GM19099 (cell line): ENCODE data around the gene LEPROT.

ENCODE experiments used
- POLR2A ChIP-seq: IDR thresholded peaks from 3 replicates; pipeline ENCODE4 v1.6.1; 2011; ENCODE audit warnings: low read depth; ENCODE audit not compliant: insufficient read length; ENCODE audit errors: extremely low read depth

The LEPROT gene

GRCh38 chr1:65423884-65424572 is 3.6 kb downstream of the LEPROT start:
- TF ChIP-seq POLR2A = no peak

DNA sequence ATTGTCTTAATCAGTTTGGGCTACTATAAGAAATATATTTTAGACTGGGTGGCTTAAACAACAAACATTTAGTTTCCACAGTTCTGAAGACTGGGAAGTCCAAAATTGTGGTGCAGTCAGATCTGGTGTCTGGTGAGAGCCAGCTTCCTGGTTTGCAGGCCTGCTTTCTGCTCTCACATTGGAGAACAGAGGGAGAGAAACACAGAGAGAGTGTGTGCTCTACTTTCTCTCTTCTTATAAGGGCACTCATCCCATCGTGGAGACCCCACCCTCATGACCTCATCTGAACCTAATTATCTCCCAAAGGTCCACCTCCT is 4.1 kb downstream of the LEPROT start:
- no peak for TF ChIP-seq POLR2A

DNA sequence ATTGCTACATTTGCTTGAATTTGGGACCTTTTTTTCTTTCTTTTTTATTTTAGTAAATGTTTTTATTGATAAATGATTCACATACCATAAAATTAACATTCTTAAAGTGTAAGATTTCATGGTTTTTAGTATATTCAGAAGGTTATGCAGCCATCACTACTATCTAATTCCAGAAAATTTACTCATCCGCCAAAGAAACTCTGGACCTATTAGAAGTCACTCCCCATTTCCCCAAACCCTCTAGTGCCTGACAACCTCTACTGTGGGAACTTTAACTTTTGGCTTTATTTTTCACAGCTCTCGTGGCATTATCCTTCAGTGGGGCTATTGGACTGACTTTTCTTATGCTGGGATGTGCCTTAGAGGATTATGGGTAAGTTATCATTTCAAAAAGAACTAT is 4.5 kb downstream of the LEPROT start:
- TF ChIP-seq POLR2A = no peak

DNA sequence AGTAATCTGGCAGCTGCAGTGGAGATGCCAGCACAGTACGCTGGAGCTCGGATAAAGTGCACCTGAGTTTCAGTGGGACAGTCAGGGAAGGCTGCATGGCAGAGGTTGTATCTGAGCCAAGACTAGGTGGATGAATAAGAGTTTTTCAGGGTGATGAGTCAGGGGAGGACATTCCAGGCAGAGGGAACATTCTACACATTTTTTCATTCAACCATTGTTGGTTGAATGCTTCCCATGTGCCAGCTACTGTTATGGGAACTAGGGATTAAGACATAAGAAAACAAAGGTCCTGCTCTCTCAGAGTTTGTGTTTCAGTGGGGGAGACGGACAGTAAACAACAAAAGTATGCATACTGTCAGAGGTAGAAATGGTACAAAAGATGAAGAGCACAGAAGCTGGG is 5.2 kb downstream of the LEPROT start:
- no peak for TF ChIP-seq POLR2A

DNA sequence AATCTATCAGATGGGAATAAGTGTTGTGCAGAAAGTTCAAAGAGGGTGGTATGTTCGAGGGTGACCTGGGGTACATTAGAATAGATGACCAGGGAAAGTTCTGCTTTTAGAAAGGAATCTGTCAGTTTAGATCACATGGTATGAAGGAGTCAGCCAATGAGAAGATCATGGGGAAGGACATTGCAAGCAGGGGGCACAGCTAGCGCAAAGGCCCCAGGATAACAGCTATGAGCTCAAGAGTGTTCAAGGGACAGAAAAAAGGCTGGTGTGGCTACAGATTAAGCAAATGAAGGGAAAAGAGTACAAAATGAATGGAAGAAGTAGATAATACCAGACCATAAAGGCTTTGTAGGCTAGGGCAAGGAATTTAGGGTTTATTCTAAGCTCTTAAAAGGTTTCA is 8.6 kb downstream of the LEPROT start:
- no peak for TF ChIP-seq POLR2A

- TF ChIP-seq POLR2A = no peak
These were observed 9.3 kb downstream of the LEPROT start for GRCh38 chr1:65429806-65430205.

DNA sequence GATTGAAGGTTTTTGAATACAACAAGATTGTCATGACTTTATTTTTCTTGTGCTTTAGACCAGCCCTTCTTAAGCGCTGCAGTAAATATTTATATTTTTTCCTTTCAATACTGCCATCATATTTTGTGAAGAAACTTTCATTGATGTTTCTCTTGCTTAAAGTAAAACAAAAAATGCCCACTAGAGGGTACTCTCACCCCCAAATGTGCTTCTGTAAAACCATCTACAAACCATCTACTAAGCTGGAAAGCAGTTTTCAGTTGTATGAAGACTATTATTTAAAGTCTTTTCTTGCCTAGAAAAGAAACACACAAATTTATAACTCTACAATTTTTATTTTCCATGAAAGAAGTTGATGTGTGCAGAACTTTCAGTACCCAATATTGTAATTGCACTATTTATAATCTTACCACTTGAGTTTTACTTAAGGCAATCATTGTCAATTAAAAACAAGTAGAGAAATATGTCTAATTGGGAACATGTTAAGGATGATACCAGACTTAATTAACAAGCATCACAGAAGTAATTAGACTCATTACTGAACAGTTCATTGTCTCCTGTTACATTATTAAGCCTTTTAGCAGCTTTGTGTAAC is 10.7 kb downstream of the LEPROT start:
- TF ChIP-seq POLR2A = no peak

- no peak for TF ChIP-seq POLR2A
These were observed 12.4 kb downstream of the LEPROT start for GRCh38 chr1:65432918-65433317.

DNA sequence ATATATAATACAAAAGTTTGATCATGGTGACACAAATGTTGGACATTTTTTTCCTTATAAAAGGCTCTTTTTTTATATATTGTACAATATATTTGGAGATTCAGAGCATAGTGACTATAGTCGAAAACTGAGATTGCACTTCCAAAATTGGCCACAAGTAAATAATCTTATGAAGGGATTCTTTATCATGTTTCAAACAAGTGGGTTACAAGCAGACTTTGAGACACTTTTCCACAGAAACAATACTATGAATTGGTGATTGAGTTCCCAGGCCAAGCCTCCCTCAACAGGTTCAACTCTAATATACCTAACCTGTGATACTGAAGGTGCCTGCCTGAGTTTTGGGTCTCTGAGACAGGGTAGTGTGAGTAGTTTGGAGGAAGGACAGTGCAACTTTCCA is 13.8 kb downstream of the LEPROT start:
- no peak for TF ChIP-seq POLR2A

DNA sequence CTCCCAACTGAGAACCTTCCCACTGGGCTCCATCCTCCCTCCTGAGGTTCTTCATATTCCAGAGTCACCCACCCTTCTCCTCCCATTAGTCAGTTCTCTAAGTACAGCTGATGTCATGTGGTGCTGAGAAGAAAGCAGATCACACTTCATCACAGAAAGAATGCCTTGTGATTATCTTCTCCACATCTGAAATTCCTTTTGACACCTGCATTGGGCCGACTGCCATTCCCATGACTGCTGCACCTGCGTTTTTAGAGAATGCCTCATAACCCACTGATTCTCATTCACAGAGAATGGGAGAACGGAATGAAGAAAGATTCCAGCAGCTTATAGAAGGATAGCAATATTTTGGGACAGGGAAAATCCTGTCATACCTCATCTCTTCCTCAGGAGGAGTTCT is 14.3 kb downstream of the LEPROT start:
- no peak for TF ChIP-seq POLR2A

DNA sequence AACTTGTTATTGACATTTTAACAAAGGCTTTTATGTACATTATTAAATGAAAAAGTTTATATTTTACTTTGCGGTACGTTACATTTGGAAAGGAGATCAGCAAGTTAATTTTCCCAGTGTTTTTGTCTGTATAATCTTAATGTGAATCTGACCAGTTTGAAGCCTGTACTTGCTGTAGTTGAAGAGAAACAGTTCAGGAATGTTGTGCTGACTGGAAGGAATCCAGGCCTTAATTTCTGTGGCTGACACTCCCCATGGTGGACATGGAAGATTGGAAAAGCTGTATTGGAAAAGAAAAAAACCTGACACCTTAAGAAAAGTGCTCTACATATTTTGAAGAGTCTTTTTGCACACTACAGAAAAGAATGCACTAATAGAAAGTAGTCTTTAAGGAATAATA is 15.5 kb downstream of the LEPROT start:
- no peak for TF ChIP-seq POLR2A

DNA sequence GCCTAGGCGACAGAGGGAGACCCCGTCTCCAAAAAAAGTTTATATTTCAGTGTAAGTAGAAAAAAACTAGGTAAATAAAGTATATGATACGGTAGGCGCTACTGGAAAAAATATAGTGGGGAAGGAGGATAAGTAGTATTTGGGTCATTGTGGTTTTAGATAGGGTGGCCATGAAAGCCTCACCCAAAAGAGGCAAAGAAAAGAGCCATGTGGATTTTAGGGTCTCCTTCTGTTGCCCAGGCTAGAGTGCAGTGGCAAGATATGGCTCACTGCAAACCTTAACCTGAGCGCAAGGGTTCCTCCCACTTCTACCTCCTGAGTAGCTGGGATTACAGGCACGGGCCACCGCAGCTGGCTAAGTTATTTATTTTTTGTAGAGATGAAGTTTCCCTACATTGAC is 17.1 kb downstream of the LEPROT start:
- TF ChIP-seq POLR2A = no peak

DNA sequence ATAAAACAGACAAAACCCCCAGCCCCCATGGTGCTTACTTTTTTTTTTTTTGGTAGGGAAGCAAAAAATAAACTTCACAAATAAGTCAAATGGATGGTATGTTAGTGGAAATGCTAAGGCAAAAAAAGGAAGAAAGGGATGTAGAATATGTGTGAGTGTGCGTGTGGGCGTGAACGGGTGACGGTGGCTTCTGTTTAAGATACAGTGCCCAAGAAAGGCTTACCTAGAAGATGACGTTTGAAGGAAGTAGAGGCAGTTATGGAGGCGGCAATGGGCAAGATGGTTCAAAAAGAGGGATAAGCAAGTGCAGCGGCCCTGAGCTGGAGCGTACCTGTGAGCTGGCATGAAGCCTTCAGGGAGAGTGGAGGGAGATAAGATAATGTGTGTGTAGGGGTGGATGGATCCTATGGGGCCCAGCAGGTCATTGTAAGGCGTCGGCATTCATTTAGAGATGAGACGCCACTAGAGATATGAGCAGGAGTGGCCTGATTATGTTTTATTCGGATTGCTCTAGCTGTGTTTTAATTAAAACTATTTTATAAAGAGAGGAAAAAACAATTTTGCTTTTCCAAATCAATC is 19.9 kb downstream of the LEPROT start:
- TF ChIP-seq POLR2A = no peak

GRCh38 chr1:65440915-65441314 is 20.4 kb downstream of the LEPROT start:
- no peak for TF ChIP-seq POLR2A

DNA sequence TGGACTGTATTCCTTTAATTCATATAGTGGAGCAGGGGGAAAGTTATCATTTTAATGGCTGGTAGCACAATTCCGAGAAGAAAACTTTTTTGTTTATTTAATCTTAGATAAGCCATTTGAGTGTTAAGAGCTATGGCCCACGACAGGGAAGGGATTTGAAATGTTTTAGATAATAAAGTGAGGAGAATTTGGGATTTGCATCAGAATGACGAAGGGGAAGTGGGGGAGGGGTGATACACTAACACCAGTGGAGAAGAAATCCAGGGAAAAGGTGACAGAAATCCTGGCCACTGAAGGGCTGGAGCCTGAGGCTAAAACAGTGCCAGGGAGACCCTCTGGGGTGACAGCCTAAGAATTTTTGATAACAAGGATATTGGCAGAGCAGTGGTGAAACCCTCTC is 21.0 kb downstream of the LEPROT start:
- no peak for TF ChIP-seq POLR2A

DNA sequence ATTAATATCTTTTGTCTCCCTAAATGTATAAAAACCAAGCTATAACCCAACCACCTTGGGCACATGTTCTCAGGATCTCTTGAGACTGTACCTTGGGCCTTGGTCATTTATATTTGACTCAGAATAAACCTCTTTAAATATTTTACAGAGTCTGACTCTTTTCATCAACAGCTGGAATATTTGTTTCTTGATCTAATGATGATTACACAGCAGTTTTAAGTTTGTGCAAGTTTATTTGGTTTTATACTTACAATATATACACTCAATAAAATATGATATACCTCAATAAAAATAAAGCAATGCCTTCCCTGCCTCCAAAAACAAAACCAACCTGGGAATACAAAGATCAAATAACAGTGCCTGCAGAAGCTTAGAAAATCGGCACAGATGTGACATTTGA is 22.0 kb downstream of the LEPROT start:
- TF ChIP-seq POLR2A = no peak

DNA sequence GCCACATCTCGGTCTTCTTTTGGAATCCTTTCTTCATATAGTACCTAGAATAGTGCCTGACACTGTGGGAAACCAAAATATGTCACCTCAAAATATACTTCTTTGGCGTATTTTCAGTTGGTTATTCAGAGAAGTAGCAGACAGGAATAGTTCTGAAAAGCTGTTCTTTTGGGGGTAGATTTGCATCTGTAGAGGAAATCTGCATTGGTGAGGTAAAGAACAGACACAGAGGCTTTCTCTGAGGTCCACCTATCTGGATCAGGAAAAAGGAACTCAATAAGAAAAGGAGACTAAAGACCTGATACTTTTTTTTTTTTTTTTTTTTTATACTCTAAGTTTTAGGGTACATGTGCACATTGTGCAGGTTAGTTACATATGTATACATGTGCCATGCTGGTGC is 23.2 kb downstream of the LEPROT start:
- no peak for TF ChIP-seq POLR2A

GRCh38 chr1:65444128-65444640 is 23.7 kb downstream of the LEPROT start:
- no peak for TF ChIP-seq POLR2A

- no peak for TF ChIP-seq POLR2A
These were observed 25.4 kb downstream of the LEPROT start for GRCh38 chr1:65445837-65446236.
